ENCODE data around the gene GRPEL1. TPM values are rescaled to one million over a fixed set of nuclear protein-coding genes. Genes with fewer than 3 reads are reported as not detected.

The GRPEL1 gene
- total and polyA plus RNA-seq, 2 of the 13 experiments (the other 11 are each of a cell fraction or from before 2014, with no cell fraction given), result 32.3 to 141 TPM

GRCh38 chr4:7060346-7061150 is 7.3 kb downstream of the GRPEL1 start (continued):
- TF ChIP-seq ZBTB39 (CRISPR knock-in tag; IDR thresholded peaks at IDR 0.05) (no peak), ZNF33A (CRISPR knock-in tag; IDR thresholded peaks at IDR 0.05; ENCODE audit: borderline replicate concordance) (no peak), HINFP (CRISPR knock-in tag; IDR thresholded peaks at IDR 0.05; ENCODE audit: low read depth) (no peak), FLYWCH1 (CRISPR knock-in tag; IDR thresholded peaks at IDR 0.05) (no peak)

- Histone ChIP-seq H3K9me3 (ENCODE audit: low read length) (no peaks in the 10 kb centered on the region), H3K27ac (ENCODE audit: extremely low read length, insufficient read depth, low read length) (no peak overlapping the region), H3K4me3 (replicated peaks in 1 of 3; ENCODE audit: insufficient read depth in 1 of 3, low read depth in 2 of 3, low read length in 3 of 3) (no peak overlapping the region), H4K20me1 (ENCODE audit: insufficient read depth, low read length) (peaks cover 14% of the 10 kb centered on the region), H3K9ac (ENCODE audit: insufficient read depth, low read depth, low read length) (no peak overlapping the region), H3K36me3 (replicated peaks in 1 of 2; ENCODE audit: control insufficient read depth in 1 of 2, insufficient read depth in 2 of 2, low read length in 2 of 2) (peaks cover 15 to 74% of the 10 kb centered on the region in 2 experiments), H3K4me2 (ENCODE audit: low read depth, low read length) (no peak overlapping the region), H3K79me2 (ENCODE audit: insufficient read depth, low read length) (peaks cover 14% of the 10 kb centered on the region), H3K4me1 (ENCODE audit: insufficient read depth, low read length) (peaks cover 3% of the 10 kb centered on the region), H3K27me3 (ENCODE audit: control insufficient read depth in 1 of 2, insufficient read depth in 2 of 2, low read length in 2 of 2) (no peaks in the 10 kb centered on the region), H2AFZ (ENCODE audit: low read length) (no peak overlapping the region)
- intact Hi-C loops (cut with micrococcal nuclease; ENCODE audit: unreplicated experiment), result no loop called here
- no peak for ATAC-seq
- DNase-seq (ENCODE audit: low spot score), result no peak
- 97% methylated on average over 11 of the region's 11 CpGs for WGBS (ENCODE audit: low lambda C conversion rate)
- POLR2A ChIA-PET, result interaction anchor here (1.7 to 1.8 kb wide), 2 partner anchors 8 to 17 kb away, joined by 5 read pairs; partner anchors contain the start of genes GRPEL1 and TADA2B
- no peak for FAIRE-seq
- CTCF ChIA-PET (ENCODE audit: low intra/inter-chr PET ratio, low total read pairs), result no interaction called here
- in situ Hi-C loops (cut with HindIII; ENCODE audit: extremely low pct_ligation_motif_present, low pct_unique_long_range_greater_than_20kb), result no loop called here
- no TSS peak for BruUV-seq (replicated peaks)
- TF ChIP-seq AGO2 (optimal IDR thresholded peaks at IDR 0.05; ENCODE audit: low read depth, low read length) (peak; percentile 35), RXRB (CRISPR knock-in tag; IDR thresholded peaks at IDR 0.05; ENCODE audit: borderline replicate concordance) (no peak), FOXA3 (CRISPR knock-in tag; IDR thresholded peaks at IDR 0.05) (no peak), AHR (CRISPR knock-in tag; IDR thresholded peaks at IDR 0.05) (no peak), POLR2A (IDR thresholded peaks at IDR 0.05; ENCODE audit: insufficient read depth in 1 of 2, low read depth in 2 of 2, low read length in 2 of 2) (0 out of 4 replicates have a peak, but pooled peaks of 1 of the 2 experiments have one; percentile 15), RBM22 (optimal IDR thresholded peaks at IDR 0.05; ENCODE audit: low read length) (peak; percentile 46), POLR2G (IDR thresholded peaks at IDR 0.05; ENCODE audit: low read depth, low read length) (peak; percentile 46; the same call in 1 of the 2 replicates), HMGXB4 (CRISPR knock-in tag; IDR thresholded peaks at IDR 0.05; ENCODE audit: borderline replicate concordance in 1 of 2, low read depth in 1 of 2) (no peak)
These were observed 8.2 kb downstream of the GRPEL1 start for GRCh38 chr4:7059662-7060061.

All from HepG2 (cell line).